Transverse colon (tissue), 4 donors: ENCODE data around the gene PRKCQ. TPM values are rescaled to one million over a fixed set of nuclear protein-coding genes. Genes with fewer than 3 reads are reported as not detected.

Source experiments
- DNase-seq: peaks from one replicate; pipeline ENCODE4 v3.0.0-alpha.2; 2019
- H3K27ac ChIP-seq, 4 donors: fragments of 200-600 bp; sonication (generic); 2 replicates each; pipeline ENCODE4 v1.5.1; 2016 to 2018; ENCODE audit warnings: inconsistent platforms in 4 of 4
- H3K27me3 ChIP-seq: fragments of 200-600 bp; sonication (generic); 2 replicates; pipeline ENCODE4 v1.5.1; 2017; ENCODE audit warnings: inconsistent platforms
- H3K36me3 ChIP-seq, 4 donors: fragments of 200-600 bp; sonication (generic); 2 replicates each; pipeline ENCODE4 v1.5.1; 2017 to 2019; ENCODE audit warnings: inconsistent platforms in 4 of 4
- H3K4me1 ChIP-seq, 4 donors: fragments of 200-600 bp; sonication (generic); 2 replicates each; pipeline ENCODE4 v1.5.1; 2017 to 2020; ENCODE audit warnings: inconsistent platforms in 4 of 4
- H3K4me3 ChIP-seq, 4 donors: fragments of 200-600 bp; sonication (generic); 1 replicate in 1 of 4; 2 replicates in 3 of 4; pipeline versions ENCODE4 v1.5.1 to v1.6.1; 2017 to 2019; ENCODE audit warnings: inconsistent platforms in 4 of 4
- H3K9me3 ChIP-seq, 2 donors: fragments of 200-600 bp; sonication (generic); 2 replicates each; pipeline ENCODE4 v1.5.1; 2017 to 2019; ENCODE audit warnings: inconsistent platforms in 2 of 2
- CTCF ChIP-seq, 5 experiments: fragments of 200-600 bp in 3 of 5; fragments of 450-650 bp in 2 of 5; sonication (generic) in 3 of 5; IDR thresholded peaks; 1 replicate in 2 of 5; 2 replicates in 3 of 5; pipeline ENCODE4 v1.5.1; 2016 to 2017; ENCODE audit warnings: antibody characterized with exemption in 5 of 5, inconsistent platforms in 3 of 5, mild to moderate bottlenecking in 2 of 5, moderate library complexity in 1 of 5
- EP300 ChIP-seq: sonication (generic); formaldehyde crosslinking; IDR thresholded peaks from one replicate; pipeline ENCODE4 v1.6.1; 2017; ENCODE audit warnings: antibody characterized with exemption, low read depth
- POLR2A ChIP-seq: fragments of 450-650 bp; IDR thresholded peaks from one replicate; pipeline ENCODE4 v1.6.1; 2016; ENCODE audit warnings: antibody characterized with exemption, mild to moderate bottlenecking, moderate library complexity
- POLR2AphosphoS5 ChIP-seq, 3 donors: sonication (generic); formaldehyde crosslinking; IDR thresholded peaks; one replicate each; pipeline ENCODE4 v1.6.1; 2016; ENCODE audit warnings: antibody characterized with exemption in 3 of 3
- WGBS, 2 donors: methylation state at CpG; one replicate each; pipeline ENCODE4 v1.1.5; 2018; ENCODE audit warnings: low coverage in 1 of 2; 5-methylcytosine and 5-hydroxymethylcytosine counted together
- in situ Hi-C, 4 donors: fragments of 200-750 bp; cut with MboI; loops; one replicate each; pipeline versions ENCODE4 v1.15.0 to v1.15.1; 2017; ENCODE audit warnings: low sequenced_read_pairs in 3 of 4, low pct_ligation_motif_present in 1 of 4, low pct_unique_long_range_greater_than_20kb in 1 of 4
- intact Hi-C: fragments of 100-400 bp; cut with DNase I; formaldehyde crosslinking; loops from one replicate; pipeline ENCODE4 v1.15.1; 2023; ENCODE audit warnings: low total_unique reads
- total RNA-seq, 4 donors: library from RNA; depleted of rRNA; stranded (reverse); fragments of >200 nt; gene quantifications; one replicate each; pipeline ENCODE4 v1.1.0, GENCODE V29; 2016

Gene PRKCQ
- total RNA-seq, 4 donors from 2014 or later: 0.60 to 2.7 (median 1.2) TPM

GRCh38 chr10:6410830-6411229 is 169.2 kb downstream of the PRKCQ start:
- in situ Hi-C loops (loop anchor here in 2 of 4 donors (10.0 to 25.0 kb wide), 2 partner anchors 251 to 264 kb away; no protein-coding TSS in a partner anchor), intact Hi-C loops (no loop called here)
- no peaks in the 10 kb centered on the region for H3K27me3 ChIP-seq
- peaks cover 0 to 16% (median 8%) of the 10 kb centered on the region in 4 donors for H3K4me1 ChIP-seq
- 74 to 89% methylated on average over 7 to 15 of the region's 15 CpGs for WGBS, 2 donors
- peak overlapping the region; percentile 64 to 70 (median 68) for H3K27ac ChIP-seq
- no peaks in the 10 kb centered on the region for H3K9me3 ChIP-seq
- no peak for DNase-seq
- no peaks in the 10 kb centered on the region for H3K36me3 ChIP-seq
- H3K4me3 ChIP-seq: no peak overlapping the region
- TF ChIP-seq CTCF (IDR thresholded peaks at IDR 0.05): no peak
- no peak for TF ChIP-seq POLR2AphosphoS5 (IDR thresholded peaks at IDR 0.05)
- no peak for TF ChIP-seq EP300
- no peak for TF ChIP-seq POLR2A

GRCh38 chr10:6409971-6410643 is 170.0 kb downstream of the PRKCQ start:
- DNase-seq: peak; percentile 36
- 40 to 43% methylated on average over 2 of the region's 2 CpGs for WGBS, 2 donors
- Histone ChIP-seq H3K27ac (peak overlapping the region; percentile 64 to 70 (median 68)), H3K9me3 (no peaks in the 10 kb centered on the region), H3K36me3 (no peaks in the 10 kb centered on the region), H3K27me3 (no peaks in the 10 kb centered on the region), H3K4me1 (peaks cover 0 to 16% (median 8%) of the 10 kb centered on the region in 4 donors), H3K4me3 (peak overlapping the region in 1 of 4 donors; percentile 0)
- TF ChIP-seq POLR2AphosphoS5 (IDR thresholded peaks at IDR 0.05) (peak; percentile 42 to 77 (median 70)), EP300 (no peak)
- intact Hi-C loops (no loop called here), in situ Hi-C loops (loop anchor here in 2 of 4 donors (10.0 to 25.0 kb wide), 2 partner anchors 252 to 265 kb away; no protein-coding TSS in a partner anchor)

GRCh38 chr10:6408799-6409198 is 171.3 kb downstream of the PRKCQ start:
- Histone ChIP-seq H3K4me3 (no peak overlapping the region), H3K27ac (no peak overlapping the region), H3K36me3 (no peaks in the 10 kb centered on the region), H3K4me1 (peaks cover 0 to 16% (median 8%) of the 10 kb centered on the region in 4 donors), H3K27me3 (no peaks in the 10 kb centered on the region), H3K9me3 (no peaks in the 10 kb centered on the region)
- TF ChIP-seq POLR2A: no peak
- no peak for TF ChIP-seq POLR2AphosphoS5 (IDR thresholded peaks at IDR 0.05)
- no peak for TF ChIP-seq CTCF (IDR thresholded peaks at IDR 0.05)
- no peak for TF ChIP-seq EP300
- no peak for DNase-seq
- 89 to 92% methylated on average over 3 of the region's 3 CpGs for WGBS, 2 donors
- intact Hi-C loops: no loop called here
- in situ Hi-C loops: loop anchor here in 1 of 4 donors (25.0 kb wide), 1 partner anchor 254 kb away; no protein-coding TSS in a partner anchor

- 82 to 88% methylated on average over 4 to 11 of the region's 11 CpGs for WGBS, 2 donors
- no peak for TF ChIP-seq POLR2AphosphoS5 (IDR thresholded peaks at IDR 0.05)
- TF ChIP-seq EP300: no peak
- TF ChIP-seq POLR2A: no peak
- TF ChIP-seq CTCF (IDR thresholded peaks at IDR 0.05): no peak
- H3K36me3 ChIP-seq: no peaks in the 10 kb centered on the region
- H3K27me3 ChIP-seq: no peaks in the 10 kb centered on the region
- no peak overlapping the region for H3K27ac ChIP-seq
- in situ Hi-C loops (loop anchor here in 1 of 4 donors (25.0 kb wide), 1 partner anchor 255 kb away; no protein-coding TSS in a partner anchor), intact Hi-C loops (no loop called here)
- H3K4me3 ChIP-seq: no peak overlapping the region
- no peaks in the 10 kb centered on the region for H3K9me3 ChIP-seq
- no peak for DNase-seq
- H3K4me1 ChIP-seq: peaks cover 0 to 16% (median 8%) of the 10 kb centered on the region in 4 donors
These were observed 172.9 kb downstream of the PRKCQ start for GRCh38 chr10:6407034-6407721.
